Endodermal cell (in vitro differentiated cells): Measurements from ENCODE around the gene PIAS4. TPM values are rescaled to one million over a fixed set of nuclear protein-coding genes. Genes with fewer than 3 reads are reported as not detected.

Experiments used
- DNase-seq: peaks from one replicate; pipeline ENCODE4 v3.0.0-alpha.2; 2017
- H3K27ac ChIP-seq: 2 replicates; pipeline ENCODE4 v1.5.1; 2013; ENCODE audit warnings: mild to moderate bottlenecking, low read depth, low read length, moderate library complexity
- H3K27me3 ChIP-seq: 2 replicates; pipeline ENCODE4 v1.6.1; 2013; ENCODE audit warnings: mild to moderate bottlenecking, low read length, moderate library complexity; ENCODE audit not compliant: insufficient read depth, control insufficient read depth, poor library complexity, severe bottlenecking
- H3K36me3 ChIP-seq: 2 replicates; pipeline ENCODE4 v1.7.0; 2013; ENCODE audit warnings: mild to moderate bottlenecking, low read length, moderate library complexity; ENCODE audit not compliant: control insufficient read depth, insufficient read depth
- H3K4me1 ChIP-seq: one replicate; pipeline ENCODE4 v1.7.0; 2013; ENCODE audit warnings: low read length; ENCODE audit not compliant: control insufficient read depth, insufficient read depth
- H3K4me3 ChIP-seq: 2 replicates; pipeline ENCODE4 v1.5.1; 2013; ENCODE audit warnings: mild to moderate bottlenecking, low read length, moderate library complexity
- H3K9ac ChIP-seq: 2 replicates; pipeline ENCODE4 v1.6.1; 2013; ENCODE audit warnings: mild to moderate bottlenecking, low read length, moderate library complexity; ENCODE audit not compliant: poor library complexity, severe bottlenecking; ENCODE audit errors: extremely low read depth
- H3K9me3 ChIP-seq: 2 replicates; pipeline ENCODE4 v1.6.1; 2013; ENCODE audit warnings: mild to moderate bottlenecking, low read length, moderate library complexity; ENCODE audit not compliant: control insufficient read depth
- H3K27ac Mint-ChIP-seq: 2 replicates; pipeline ENCODE4 v1.8.0; 2020; ENCODE audit warnings: mixed read lengths
- H3K27me3 Mint-ChIP-seq: 2 replicates; pipeline ENCODE4 v1.8.0; 2021; ENCODE audit warnings: mild to moderate bottlenecking, mixed read lengths; ENCODE audit not compliant: insufficient read depth
- H3K36me3 Mint-ChIP-seq: 2 replicates; pipeline ENCODE4 v1.8.0; 2020; ENCODE audit warnings: low read depth, mixed read lengths
- H3K4me1 Mint-ChIP-seq: 2 replicates; pipeline ENCODE4 v1.8.0; 2020; ENCODE audit warnings: mixed read lengths
- H3K4me3 Mint-ChIP-seq: 2 replicates; pipeline ENCODE4 v1.8.0; 2020; ENCODE audit warnings: mild to moderate bottlenecking, moderate library complexity, mixed read lengths
- H3K9me3 Mint-ChIP-seq: 2 replicates; pipeline ENCODE4 v1.8.0; 2020; ENCODE audit warnings: mild to moderate bottlenecking, mixed read lengths
- WGBS, 2 experiments: methylation state at CpG; one replicate each; pipeline versions ENCODE4 v1.1.5 to v1.1.7; 2013; ENCODE audit warnings: missing lambda C conversion rate in 2 of 2, mixed read lengths in 1 of 2; ENCODE audit not compliant: insufficient coverage in 1 of 2, insufficient read length in 1 of 2; 5-methylcytosine and 5-hydroxymethylcytosine counted together
- total RNA-seq, 2 donors: library from RNA; stranded (reverse); fragmentation: NEBNext Ultra II Directional in 1 of 2; extraction: Animal tissue kit (Norgen Biotek cat#: 25700) in 1 of 2; gene quantifications; 2 replicates in 1 of 2; 3 replicates in 1 of 2; pipeline ENCODE4 v1.2.1, GENCODE V29; 2021
- TF ChIP-seq, protein P1 (sequence below): fragments of 200-600 bp; sonication (generic); conservative IDR thresholded peaks from 2 replicates; pipeline ENCODE4 v1.5.0; 2021; ENCODE audit warnings: antibody characterized with exemption, mild to moderate bottlenecking

Gene PIAS4
- total RNA-seq, 2 donors from 2014 or later, result 57.5 to 58.1 TPM

DNA sequence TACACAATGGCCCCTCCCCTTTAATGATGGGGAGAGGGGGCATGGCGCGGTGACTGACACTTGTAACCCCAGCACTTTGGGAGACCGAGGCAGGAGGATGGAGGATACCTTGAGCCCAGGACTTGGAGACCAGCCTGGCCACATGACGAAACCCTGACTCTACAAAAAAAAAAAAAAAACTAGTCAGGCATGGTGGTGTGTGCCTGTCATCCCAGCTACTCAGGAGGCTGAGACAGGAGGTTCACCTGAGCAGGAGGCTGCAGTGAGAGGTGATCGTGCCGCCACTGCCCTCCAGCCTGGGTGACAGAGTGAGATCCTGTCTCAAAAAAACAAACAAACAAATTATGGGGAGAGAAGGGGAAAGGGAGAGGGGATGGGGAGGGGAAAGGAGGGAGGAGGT, 72.9 kb downstream of the PIAS4 start:
- no peak for DNase-seq
- Histone ChIP-seq H3K4me1 (no peaks in the 10 kb centered on the region), H3K9ac (no peak overlapping the region), H3K27me3 (no peaks in the 10 kb centered on the region), H3K9me3 (no peaks in the 10 kb centered on the region), H3K36me3 (no peaks in the 10 kb centered on the region), H3K4me3 (no peak overlapping the region), H3K27ac (no peak overlapping the region)
- no peak overlapping the region for H3K27ac Mint-ChIP-seq
- no peaks in the 10 kb centered on the region for H3K27me3 Mint-ChIP-seq
- no peaks in the 10 kb centered on the region for H3K4me1 Mint-ChIP-seq
- no peak overlapping the region for H3K4me3 Mint-ChIP-seq
- TF ChIP-seq, protein P1, sequence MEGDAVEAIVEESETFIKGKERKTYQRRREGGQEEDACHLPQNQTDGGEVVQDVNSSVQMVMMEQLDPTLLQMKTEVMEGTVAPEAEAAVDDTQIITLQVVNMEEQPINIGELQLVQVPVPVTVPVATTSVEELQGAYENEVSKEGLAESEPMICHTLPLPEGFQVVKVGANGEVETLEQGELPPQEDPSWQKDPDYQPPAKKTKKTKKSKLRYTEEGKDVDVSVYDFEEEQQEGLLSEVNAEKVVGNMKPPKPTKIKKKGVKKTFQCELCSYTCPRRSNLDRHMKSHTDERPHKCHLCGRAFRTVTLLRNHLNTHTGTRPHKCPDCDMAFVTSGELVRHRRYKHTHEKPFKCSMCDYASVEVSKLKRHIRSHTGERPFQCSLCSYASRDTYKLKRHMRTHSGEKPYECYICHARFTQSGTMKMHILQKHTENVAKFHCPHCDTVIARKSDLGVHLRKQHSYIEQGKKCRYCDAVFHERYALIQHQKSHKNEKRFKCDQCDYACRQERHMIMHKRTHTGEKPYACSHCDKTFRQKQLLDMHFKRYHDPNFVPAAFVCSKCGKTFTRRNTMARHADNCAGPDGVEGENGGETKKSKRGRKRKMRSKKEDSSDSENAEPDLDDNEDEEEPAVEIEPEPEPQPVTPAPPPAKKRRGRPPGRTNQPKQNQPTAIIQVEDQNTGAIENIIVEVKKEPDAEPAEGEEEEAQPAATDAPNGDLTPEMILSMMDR, result no peak
- H3K9me3 Mint-ChIP-seq, result no peaks in the 10 kb centered on the region
- H3K36me3 Mint-ChIP-seq, result no peaks in the 10 kb centered on the region
- 89% methylated on average over 6 of the region's 6 CpGs; no CpG with 5 or more reads in 1 of the 2 experiments for WGBS, 2 experiments

DNA sequence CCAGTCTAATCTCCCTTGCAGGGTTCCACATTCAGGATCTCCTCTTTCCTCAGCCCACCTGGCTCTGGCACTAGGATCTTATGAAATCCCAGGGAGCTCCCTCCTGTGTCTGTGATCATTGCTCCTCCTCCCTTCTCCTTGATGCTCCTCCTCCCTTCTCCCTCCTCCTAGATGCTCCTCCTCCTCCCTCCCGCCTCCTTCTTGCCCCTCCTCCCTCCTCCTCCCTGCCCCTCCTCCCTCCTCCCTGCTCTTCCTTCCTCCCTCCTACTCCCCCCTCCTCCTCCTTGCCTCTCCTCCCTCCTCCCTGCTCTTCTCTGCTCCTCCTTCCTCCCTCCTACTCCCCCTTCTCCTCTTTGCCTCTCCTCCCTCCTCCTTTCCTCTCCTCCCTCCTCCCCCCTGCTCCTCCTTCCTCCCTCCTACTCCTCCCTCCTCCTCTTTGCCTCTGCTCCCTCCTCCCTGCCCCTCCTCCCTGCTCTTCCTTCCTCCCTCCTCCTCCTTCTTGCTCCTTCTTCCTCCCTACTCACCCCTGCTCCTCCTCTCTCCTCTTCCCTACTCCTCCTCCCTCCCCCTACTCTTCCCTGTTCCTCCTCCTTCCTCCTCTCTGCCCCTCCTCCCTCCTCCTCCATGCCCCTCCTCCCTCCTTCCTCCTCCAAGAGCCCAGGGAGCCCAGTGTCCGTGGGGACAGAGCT, 74.0 kb downstream of the PIAS4 start:
- H3K36me3 ChIP-seq, result no peaks in the 10 kb centered on the region
- DNase-seq, result no peak
- TF ChIP-seq, protein P1, result no peak
- no peak overlapping the region for H3K4me3 ChIP-seq
- no peaks in the 10 kb centered on the region for H3K9me3 Mint-ChIP-seq
- no peak overlapping the region for H3K4me3 Mint-ChIP-seq
- H3K27ac ChIP-seq, result no peak overlapping the region
- H3K9me3 ChIP-seq, result no peaks in the 10 kb centered on the region
- H3K27me3 ChIP-seq, result no peaks in the 10 kb centered on the region
- H3K36me3 Mint-ChIP-seq, result no peaks in the 10 kb centered on the region
- H3K4me1 Mint-ChIP-seq, result no peaks in the 10 kb centered on the region
- WGBS, 2 experiments, result 49% methylated on average over 2 of the region's 2 CpGs; no CpG with 5 or more reads in 1 of the 2 experiments
- H3K27me3 Mint-ChIP-seq, result no peaks in the 10 kb centered on the region
- H3K4me1 ChIP-seq, result no peaks in the 10 kb centered on the region
- H3K9ac ChIP-seq, result no peak overlapping the region
- no peak overlapping the region for H3K27ac Mint-ChIP-seq

DNA sequence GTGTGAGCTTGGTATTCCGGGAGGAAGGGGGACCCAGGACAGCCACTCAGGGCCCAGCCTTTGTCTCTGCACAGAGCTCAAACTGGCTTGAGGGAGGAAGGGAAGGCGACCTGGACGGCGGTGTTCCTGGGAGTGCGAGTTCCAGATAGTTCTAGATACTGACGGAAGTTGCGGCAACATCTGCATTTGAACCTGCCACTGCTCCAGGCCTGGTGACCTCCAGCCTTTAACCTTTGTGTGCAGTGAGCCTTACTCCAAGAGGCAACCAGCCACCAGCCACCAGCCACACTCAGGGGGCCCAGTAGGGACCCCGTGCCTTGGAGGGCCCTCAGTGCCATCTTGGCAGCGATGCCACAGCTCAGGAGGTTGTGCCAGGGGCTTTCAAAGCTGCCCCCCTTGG, 74.6 kb downstream of the PIAS4 start:
- Mint-ChIP-seq H3K4me1 (no peaks in the 10 kb centered on the region), H3K27me3 (no peaks in the 10 kb centered on the region), H3K9me3 (no peaks in the 10 kb centered on the region), H3K4me3 (no peak overlapping the region), H3K27ac (no peak overlapping the region), H3K36me3 (no peaks in the 10 kb centered on the region)
- 78 to 91% methylated on average over 6 to 9 of the region's 9 CpGs for WGBS, 2 experiments
- no peaks in the 10 kb centered on the region for H3K4me1 ChIP-seq
- H3K9ac ChIP-seq, result no peak overlapping the region
- H3K27ac ChIP-seq, result no peak overlapping the region
- no peaks in the 10 kb centered on the region for H3K9me3 ChIP-seq
- TF ChIP-seq, protein P1, result no peak
- DNase-seq, result no peak
- no peak overlapping the region for H3K4me3 ChIP-seq
- H3K27me3 ChIP-seq, result no peaks in the 10 kb centered on the region
- H3K36me3 ChIP-seq, result no peaks in the 10 kb centered on the region
